HG03108 (cell line): Measurements from ENCODE around the gene TNFSF11.

Experiments
- ATAC-seq: cut with Tn5 transposase; IDR thresholded peaks from one replicate; pipeline ENCODE4 v1.9.1; 2021; ENCODE audit warnings: moderate library complexity; ENCODE audit not compliant: unreplicated experiment

TNFSF11 gene

GRCh38 chr13:42607546-42607945, 33.6 kb downstream of the TNFSF11 start:
- no peak for ATAC-seq

DNA sequence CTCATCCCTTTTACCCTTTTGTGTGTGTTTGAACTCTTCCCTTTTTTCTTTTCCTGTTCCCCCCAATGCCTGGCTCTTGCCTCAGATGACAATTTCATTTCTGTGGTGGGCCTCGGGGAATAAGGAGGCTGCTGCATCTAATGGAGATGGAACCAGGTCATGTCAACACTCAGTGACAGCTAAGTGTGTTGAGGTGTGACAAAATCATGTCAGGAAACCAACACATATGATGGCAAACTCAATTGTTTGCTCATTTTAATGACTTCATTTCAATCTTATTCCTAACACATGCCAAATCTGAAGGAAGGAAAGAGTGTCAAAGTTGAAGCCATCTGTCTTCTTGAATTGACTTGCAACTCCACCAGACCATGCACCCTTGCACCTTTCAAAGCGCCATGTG, 36.7 kb downstream of the TNFSF11 start:
- ATAC-seq = no peak

DNA sequence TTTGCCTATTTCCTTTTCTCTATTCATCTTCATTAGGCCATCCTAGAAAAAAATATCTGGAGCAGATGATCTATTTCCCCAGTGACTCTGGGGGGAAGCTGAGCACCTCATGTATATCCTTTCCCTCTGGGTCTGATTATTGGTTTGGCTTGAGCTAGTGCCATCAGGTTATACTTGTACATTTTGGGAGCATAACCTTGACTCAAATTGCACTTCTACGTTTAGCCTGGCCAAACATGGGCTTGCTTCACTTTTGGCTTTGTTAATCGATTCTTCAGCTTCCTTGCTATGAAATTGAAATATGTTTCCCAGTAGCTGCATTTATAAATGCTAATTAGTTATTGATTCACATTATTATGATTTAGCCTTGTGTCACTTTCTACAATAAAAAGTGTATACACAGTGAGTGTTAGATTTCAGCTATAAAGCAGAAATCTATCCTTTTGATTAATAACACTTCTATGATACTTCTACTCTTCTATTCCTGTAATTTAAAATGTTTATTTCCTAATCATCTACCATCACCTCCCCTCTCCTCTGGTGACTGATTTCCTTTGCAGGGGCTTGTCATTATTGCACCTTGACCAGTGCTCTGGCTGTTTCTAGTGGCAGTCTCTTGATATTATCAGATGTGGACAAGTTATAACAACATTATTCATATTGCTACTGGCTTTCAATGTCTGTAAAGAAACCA, 37.3 kb downstream of the TNFSF11 start:
- ATAC-seq = no peak

- no peak for ATAC-seq
Observed at GRCh38 chr13:42612021-42612765, 38.2 kb downstream of the TNFSF11 start.

DNA sequence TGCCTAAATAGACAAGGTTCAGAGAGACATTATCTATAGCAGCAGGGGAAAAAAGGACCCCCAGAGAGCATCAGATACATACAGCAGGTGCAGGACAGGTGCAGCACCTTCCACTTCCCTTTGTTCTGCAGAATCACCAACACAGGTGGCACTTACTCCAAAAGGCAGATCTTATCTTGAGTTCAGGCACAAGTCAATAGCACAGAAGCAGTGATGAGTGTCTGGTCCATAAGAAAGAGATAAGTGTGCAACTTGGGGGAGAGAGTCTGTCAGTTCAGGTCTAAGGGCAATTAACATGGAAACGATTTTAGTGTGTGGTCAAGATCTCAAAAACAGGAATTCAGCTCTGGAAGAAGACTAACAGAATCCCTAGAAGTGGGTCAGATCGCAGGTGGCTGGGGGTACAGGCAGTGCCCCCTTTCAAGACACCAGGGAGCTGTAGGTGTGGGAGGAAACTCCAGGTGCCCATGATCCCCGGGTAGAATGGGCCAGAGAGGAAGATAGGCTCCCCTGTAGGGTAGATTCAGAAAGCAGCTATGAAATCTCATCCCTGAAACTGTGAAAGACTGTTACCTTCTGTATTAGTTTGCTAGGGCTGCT, 40.6 kb downstream of the TNFSF11 start:
- ATAC-seq = no peak

DNA sequence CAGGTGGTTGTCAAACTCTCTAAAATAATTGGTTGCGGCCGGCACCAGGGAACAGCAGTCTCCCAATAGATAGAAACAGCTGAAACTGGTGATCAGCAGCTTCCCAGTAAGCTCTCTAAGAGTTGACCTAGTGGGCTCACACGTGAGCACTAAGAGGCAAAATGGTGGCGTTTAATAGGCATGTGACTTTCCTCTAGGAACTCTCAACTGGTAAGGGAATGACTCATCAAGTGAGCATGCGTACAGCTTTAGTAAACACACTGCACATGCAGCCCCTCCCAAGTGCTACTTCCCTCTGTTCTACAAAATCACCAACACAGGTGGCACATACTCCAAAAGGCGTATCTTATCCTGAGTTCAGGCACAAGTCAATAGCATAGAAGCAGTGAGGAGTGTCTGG, 41.7 kb downstream of the TNFSF11 start:
- no peak for ATAC-seq

- ATAC-seq = no peak
Observed at GRCh38 chr13:42617221-42617620, 43.3 kb downstream of the TNFSF11 start.

DNA sequence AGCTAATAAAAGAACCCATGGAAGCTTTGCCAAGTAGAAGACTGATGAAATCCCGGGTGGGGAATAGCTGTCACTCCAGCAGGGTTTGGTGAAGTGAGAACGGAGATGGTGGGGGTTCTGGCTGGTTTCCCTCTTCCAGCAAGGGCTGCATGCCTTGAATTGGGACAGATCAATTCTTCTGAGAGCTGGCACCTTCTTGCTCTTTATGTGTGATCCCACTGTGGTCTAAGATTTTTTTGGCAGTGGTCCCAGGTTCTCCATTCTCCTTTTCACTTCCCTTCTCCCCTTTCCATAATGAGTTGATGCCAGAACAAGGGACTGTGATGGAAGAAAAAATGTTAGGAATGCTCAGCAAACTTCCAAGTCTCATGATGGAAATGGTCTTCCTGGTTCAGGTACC, 50.0 kb downstream of the TNFSF11 start:
- ATAC-seq = no peak

- ATAC-seq = no peak
Observed at GRCh38 chr13:42625611-42626010, 51.7 kb downstream of the TNFSF11 start.

DNA sequence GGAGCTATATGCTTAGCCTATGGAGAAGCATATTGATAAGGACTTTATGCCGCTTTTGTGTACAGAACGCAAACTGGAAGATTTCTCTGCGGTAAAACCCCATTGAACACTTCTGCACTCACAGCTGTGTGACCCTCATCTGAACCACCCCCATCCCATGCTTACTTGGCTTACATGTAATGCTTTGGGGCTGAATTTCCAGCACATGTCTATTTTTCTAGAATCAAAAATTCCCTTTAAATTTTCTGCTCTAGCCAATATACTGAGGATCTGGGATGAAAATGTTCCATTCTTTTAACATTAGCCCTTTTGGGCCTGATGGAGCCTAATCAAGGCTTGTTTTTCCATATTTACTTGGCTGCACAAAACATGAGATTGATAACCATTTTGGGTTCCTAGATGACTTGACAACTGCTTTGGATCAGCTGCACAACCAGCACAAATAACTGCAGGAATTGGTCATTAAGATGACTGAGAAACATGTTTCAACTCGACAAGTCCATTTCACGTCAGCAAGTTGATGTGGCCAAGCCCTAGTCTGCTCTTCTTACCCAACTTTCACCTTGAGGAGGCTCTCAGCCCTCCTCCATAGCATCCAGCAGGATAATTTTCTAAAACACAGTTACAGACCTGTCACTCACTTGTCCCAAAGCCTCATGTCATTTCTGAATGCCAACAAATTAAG, 52.4 kb downstream of the TNFSF11 start:
- ATAC-seq = no peak

DNA sequence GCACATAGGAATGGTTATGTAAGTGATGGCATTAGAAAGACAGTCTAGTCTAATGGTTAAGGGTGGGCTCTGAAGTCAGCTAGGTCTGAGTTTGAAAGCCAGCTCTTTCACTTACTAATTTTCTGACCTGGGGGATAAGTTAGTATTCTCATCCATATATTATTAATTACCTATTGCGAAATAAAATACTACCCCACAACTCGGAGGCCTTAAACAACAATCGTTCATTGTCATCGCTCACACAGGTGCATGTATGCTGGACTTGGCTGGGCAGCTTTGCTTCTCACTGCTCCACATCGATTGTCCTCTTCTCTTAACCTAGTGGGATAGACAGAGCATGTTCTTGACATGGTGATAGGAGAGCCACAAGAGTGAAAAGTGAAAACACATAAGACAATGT, 54.7 kb downstream of the TNFSF11 start:
- ATAC-seq = no peak

DNA sequence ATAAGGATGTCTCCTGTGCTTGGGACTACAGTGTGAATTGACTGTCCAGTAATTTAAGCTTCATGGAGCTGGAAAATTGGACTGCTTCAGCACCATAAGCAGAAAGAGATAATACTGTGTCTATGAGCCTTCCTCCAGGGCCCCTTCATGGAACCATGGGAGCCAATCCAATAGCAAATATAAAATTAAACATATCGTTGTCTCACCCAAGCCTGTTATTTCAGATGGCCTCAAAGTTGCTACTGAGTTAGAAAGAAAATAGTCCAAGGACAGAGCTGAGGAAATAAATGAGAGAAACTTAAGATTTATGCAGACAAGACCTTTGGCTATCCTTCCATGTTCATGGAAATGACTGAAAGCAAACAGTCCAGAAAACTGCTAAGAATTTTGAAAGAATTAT, 57.2 kb downstream of the TNFSF11 start:
- no peak for ATAC-seq

DNA sequence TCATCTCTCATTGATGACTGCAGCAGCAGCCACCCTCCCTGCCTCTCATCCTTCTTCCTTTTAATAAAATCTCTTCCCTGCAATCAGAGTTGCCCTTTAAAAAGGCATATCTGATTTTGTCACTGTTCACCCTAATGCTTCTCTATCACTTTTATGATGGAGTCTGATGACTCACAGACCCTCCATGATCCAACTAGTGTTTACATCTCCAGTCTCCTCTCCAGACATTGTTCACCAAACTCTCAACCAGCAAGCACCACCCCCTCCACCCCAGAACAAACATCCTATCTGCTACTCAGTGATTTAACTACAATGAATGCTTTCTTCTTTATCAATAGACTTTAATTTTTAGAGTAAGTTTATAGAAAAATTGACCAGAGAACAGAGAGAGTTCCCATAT, 59.5 kb downstream of the TNFSF11 start:
- no peak for ATAC-seq

DNA sequence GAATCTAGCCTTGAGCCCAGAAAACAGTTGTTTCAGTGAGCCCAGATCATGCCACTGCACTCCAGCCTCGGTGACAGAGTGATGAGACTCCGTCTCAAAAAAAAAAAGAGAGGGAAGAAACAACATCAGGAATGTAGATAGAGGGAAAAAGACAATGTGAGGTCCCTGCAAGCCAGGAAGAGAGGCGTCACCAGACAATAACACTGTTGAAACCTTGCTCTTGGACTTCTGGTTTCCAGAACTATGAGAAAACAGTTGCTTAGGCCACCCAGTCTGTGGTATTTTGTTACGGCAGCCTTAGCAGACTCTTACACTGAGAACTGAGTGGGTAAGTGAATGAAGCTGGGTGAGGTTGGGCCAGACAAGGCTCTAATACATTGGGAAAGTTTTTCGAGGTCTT, 64.1 kb downstream of the TNFSF11 start:
- no peak for ATAC-seq

- no peak for ATAC-seq
Observed at GRCh38 chr13:42638886-42639285, 64.9 kb downstream of the TNFSF11 start.

- ATAC-seq = no peak
Observed at GRCh38 chr13:42643076-42643475, 69.1 kb downstream of the TNFSF11 start.

- no peak for ATAC-seq
Observed at GRCh38 chr13:42644841-42645240, 70.9 kb downstream of the TNFSF11 start.

DNA sequence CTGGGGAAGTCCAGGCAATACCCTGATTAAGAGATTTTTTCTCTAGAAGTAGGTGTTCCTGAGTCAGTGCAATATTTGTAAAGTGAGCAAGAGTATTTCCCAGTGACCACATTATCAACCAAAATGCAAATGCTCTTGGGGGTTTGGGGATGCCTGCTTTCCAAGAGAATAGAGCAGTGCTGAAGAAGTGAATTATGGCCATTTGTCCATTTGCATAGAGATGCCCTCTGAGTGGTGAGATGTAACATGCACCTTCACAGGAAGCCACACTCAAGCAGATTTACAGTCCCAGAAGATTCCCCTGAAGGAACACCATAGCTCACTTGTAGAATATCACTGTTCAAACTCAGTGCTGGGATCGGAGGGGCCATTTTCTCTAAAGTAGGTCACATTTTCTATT, 71.8 kb downstream of the TNFSF11 start:
- no peak for ATAC-seq

- no peak for ATAC-seq
Observed at GRCh38 chr13:42649141-42649540, 75.2 kb downstream of the TNFSF11 start.

- no peak for ATAC-seq
Observed at GRCh38 chr13:42649831-42650230, 75.9 kb downstream of the TNFSF11 start.

GRCh38 chr13:42650506-42650905, 76.6 kb downstream of the TNFSF11 start:
- ATAC-seq = no peak
